ENCODE measurements around the gene GLIS1. TPM values are rescaled to one million over a fixed set of nuclear protein-coding genes. Genes with fewer than 3 reads are reported as not detected.

GLIS1 gene
- total and polyA plus RNA-seq, 2 experiments from 2014 or later, result 0.22 to 0.61 TPM

DNA sequence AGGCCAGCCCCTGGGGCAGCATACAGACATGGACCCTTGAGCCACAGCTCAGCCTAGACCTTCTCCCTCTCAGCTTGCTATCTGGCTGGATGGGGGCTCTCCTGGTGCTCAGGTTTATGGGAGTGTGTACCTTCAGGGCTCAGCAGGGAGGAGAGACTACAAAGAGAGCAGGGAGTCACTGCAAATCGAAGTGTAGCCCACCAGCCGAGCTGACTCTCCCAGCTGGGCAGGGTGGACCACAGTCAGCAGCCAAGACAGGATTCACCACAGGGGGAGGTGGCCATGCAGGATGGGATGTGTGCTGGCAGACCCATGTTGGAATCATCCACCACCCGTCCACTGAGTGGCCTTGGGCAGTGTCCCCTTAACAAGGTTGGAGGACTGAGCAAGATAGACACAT, 78.3 kb downstream of the GLIS1 start:
- Histone ChIP-seq H2AFZ (no peak overlapping the region), H3K27ac (no peak overlapping the region), H3K36me3 (ENCODE audit: low read depth) (no peaks in the 10 kb centered on the region), H3K9me3 (ENCODE audit: low read depth) (no peaks in the 10 kb centered on the region), H3K4me2 (ENCODE audit: unreplicated experiment) (no peak overlapping the region), H3K4me1 (ENCODE audit: insufficient read depth) (peaks cover 12% of the 10 kb centered on the region), H4K20me1 (ENCODE audit: insufficient read depth) (no peaks in the 10 kb centered on the region), H3K27me3 (replicated peaks; ENCODE audit: insufficient read depth) (peaks cover 46% of the 10 kb centered on the region), H3F3A (ENCODE audit: insufficient read depth) (no peaks in the 10 kb centered on the region), H3K9me2 (ENCODE audit: insufficient read depth) (no peaks in the 10 kb centered on the region), H3K9ac (no peak overlapping the region), H3K4me3 (no peak overlapping the region), H3K79me2 (ENCODE audit: insufficient read depth) (no peaks in the 10 kb centered on the region)
- DNase-seq, result no peak
- TF ChIP-seq EZH2 (IDR thresholded peaks at IDR 0.05; ENCODE audit: insufficient read depth, poor library complexity, severe bottlenecking) (no peak), EZH2phosphoT487 (IDR thresholded peaks at IDR 0.05; ENCODE audit: insufficient read depth, low read depth) (no peak)
- in situ Hi-C loops (cut with MboI), result no loop called here
- 74% methylated on average over 3 of the region's 3 CpGs for WGBS, 2 experiments (ENCODE audit: low coverage in 1 of 2, low lambda C conversion rate in 2 of 2, missing lambda C conversion rate in 2 of 2)

GRCh38 chr1:53659436-53659835, 79.5 kb downstream of the GLIS1 start:
- Histone ChIP-seq H3K27me3 (replicated peaks; ENCODE audit: insufficient read depth) (peaks cover 38% of the 10 kb centered on the region), H2AFZ (no peak overlapping the region), H3K27ac (no peak overlapping the region), H3K4me2 (ENCODE audit: unreplicated experiment) (no peak overlapping the region), H4K20me1 (ENCODE audit: insufficient read depth) (no peaks in the 10 kb centered on the region), H3K79me2 (ENCODE audit: insufficient read depth) (no peaks in the 10 kb centered on the region), H3K9ac (no peak overlapping the region), H3K4me1 (ENCODE audit: insufficient read depth) (peaks cover 18% of the 10 kb centered on the region), H3K4me3 (no peak overlapping the region), H3K36me3 (ENCODE audit: low read depth) (no peaks in the 10 kb centered on the region), H3K9me2 (ENCODE audit: insufficient read depth) (no peaks in the 10 kb centered on the region), H3K9me3 (ENCODE audit: low read depth) (no peaks in the 10 kb centered on the region), H3F3A (ENCODE audit: insufficient read depth) (no peaks in the 10 kb centered on the region)
- no peak for DNase-seq
- in situ Hi-C loops (cut with MboI), result no loop called here
- no peak for TF ChIP-seq EZH2 (IDR thresholded peaks at IDR 0.05; ENCODE audit: insufficient read depth, poor library complexity, severe bottlenecking)
- TF ChIP-seq EZH2phosphoT487 (IDR thresholded peaks at IDR 0.05; ENCODE audit: insufficient read depth, low read depth), result no peak
- 72 to 79% methylated on average over 2 of the region's 2 CpGs for WGBS, 2 experiments (ENCODE audit: low coverage in 1 of 2, low lambda C conversion rate in 2 of 2, missing lambda C conversion rate in 2 of 2)

DNA sequence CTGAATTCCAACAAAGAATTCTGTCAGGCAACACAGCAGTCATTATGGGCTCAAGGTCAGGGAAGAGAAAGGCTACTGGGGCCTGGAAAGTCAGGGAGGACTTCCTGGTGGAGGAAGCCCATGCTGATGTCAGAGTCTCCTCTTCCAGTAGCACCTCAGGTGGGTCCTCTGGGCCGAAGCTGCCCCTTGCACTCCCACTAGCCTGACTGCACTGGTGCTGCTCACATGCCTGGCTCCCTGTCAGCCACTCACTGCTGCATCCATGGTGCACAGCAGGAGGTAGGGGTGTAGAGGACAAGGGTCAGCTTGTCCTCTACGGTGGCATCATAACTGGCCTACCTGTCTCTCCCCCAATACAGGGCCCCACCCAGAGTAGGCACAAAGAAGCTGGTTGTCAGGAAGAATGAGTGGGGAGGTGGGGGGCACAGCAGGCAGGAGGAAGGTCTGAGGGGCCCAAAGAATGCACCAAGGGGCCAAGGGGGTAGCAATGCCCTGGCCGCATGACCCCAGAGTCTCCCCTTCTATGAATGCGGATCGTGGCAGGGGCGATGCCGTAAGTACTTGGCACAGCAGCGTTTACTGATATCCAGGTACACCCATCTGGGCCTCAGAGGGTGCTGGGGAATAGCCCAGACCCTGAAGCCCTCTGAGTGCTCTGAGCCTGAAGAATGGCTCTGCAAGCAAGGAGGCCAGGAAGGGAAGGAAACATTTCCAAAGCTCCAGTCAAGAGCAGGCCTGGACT, 80.3 kb downstream of the GLIS1 start:
- no peak for DNase-seq
- Histone ChIP-seq H4K20me1 (ENCODE audit: insufficient read depth) (no peaks in the 10 kb centered on the region), H3K4me2 (ENCODE audit: unreplicated experiment) (no peak overlapping the region), H3K79me2 (ENCODE audit: insufficient read depth) (no peaks in the 10 kb centered on the region), H3K9me3 (ENCODE audit: low read depth) (no peaks in the 10 kb centered on the region), H3K27me3 (replicated peaks; ENCODE audit: insufficient read depth) (peaks cover 38% of the 10 kb centered on the region), H3K4me3 (no peak overlapping the region), H3K9me2 (ENCODE audit: insufficient read depth) (no peaks in the 10 kb centered on the region), H3K36me3 (ENCODE audit: low read depth) (no peaks in the 10 kb centered on the region), H3K4me1 (ENCODE audit: insufficient read depth) (peaks cover 18% of the 10 kb centered on the region), H2AFZ (no peak overlapping the region), H3K27ac (no peak overlapping the region), H3K9ac (no peak overlapping the region), H3F3A (ENCODE audit: insufficient read depth) (no peaks in the 10 kb centered on the region)
- in situ Hi-C loops (cut with MboI), result no loop called here
- WGBS, 2 experiments (ENCODE audit: low coverage in 1 of 2, low lambda C conversion rate in 2 of 2, missing lambda C conversion rate in 2 of 2), result 89 to 94% methylated on average over 8 of the region's 8 CpGs
- no peak for TF ChIP-seq EZH2 (IDR thresholded peaks at IDR 0.05; ENCODE audit: insufficient read depth, poor library complexity, severe bottlenecking)
- no peak for TF ChIP-seq EZH2phosphoT487 (IDR thresholded peaks at IDR 0.05; ENCODE audit: insufficient read depth, low read depth)

DNA sequence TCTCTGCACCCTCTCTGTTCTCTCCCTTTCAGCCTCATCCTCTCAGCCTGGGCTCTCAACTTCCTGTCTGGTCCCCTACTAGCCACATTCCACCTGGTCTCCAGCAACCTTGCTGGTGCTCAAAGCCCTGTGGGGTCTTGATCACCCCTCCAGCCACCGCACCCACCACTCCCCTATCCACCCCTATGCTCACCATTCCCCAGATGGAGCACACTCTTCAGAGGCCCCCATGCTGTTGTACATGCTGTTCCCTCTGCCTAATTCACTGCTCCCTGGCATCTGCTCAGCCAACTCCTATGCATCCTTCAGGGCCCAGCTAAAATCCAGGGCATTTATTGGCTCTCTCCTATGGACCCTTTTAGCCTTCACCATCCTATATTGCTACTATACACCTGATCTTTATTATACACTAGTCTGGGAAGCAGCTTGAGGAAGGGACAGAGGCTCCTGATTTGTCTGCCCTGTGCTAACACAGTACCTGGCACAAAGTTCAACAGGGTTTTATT, 81.0 kb downstream of the GLIS1 start:
- in situ Hi-C loops (cut with MboI), result no loop called here
- H3K4me3 ChIP-seq, result no peak overlapping the region
- no peak overlapping the region for H3K9ac ChIP-seq
- H3K4me1 ChIP-seq (ENCODE audit: insufficient read depth), result peaks cover 18% of the 10 kb centered on the region
- no peaks in the 10 kb centered on the region for H3K79me2 ChIP-seq (ENCODE audit: insufficient read depth)
- H3K4me2 ChIP-seq (ENCODE audit: unreplicated experiment), result no peak overlapping the region
- no peaks in the 10 kb centered on the region for H3F3A ChIP-seq (ENCODE audit: insufficient read depth)
- DNase-seq, result no peak
- WGBS, 2 experiments (ENCODE audit: low coverage in 1 of 2, low lambda C conversion rate in 2 of 2, missing lambda C conversion rate in 2 of 2), result 86% methylated on average over 1 of the region's 1 CpG; no CpG with 5 or more reads in 1 of the 2 experiments
- H2AFZ ChIP-seq, result no peak overlapping the region
- no peaks in the 10 kb centered on the region for H4K20me1 ChIP-seq (ENCODE audit: insufficient read depth)
- no peaks in the 10 kb centered on the region for H3K36me3 ChIP-seq (ENCODE audit: low read depth)
- H3K9me2 ChIP-seq (ENCODE audit: insufficient read depth), result no peaks in the 10 kb centered on the region
- H3K27ac ChIP-seq, result no peak overlapping the region
- no peaks in the 10 kb centered on the region for H3K9me3 ChIP-seq (ENCODE audit: low read depth)
- TF ChIP-seq EZH2phosphoT487 (IDR thresholded peaks at IDR 0.05; ENCODE audit: insufficient read depth, low read depth) (no peak), EZH2 (IDR thresholded peaks at IDR 0.05; ENCODE audit: insufficient read depth, poor library complexity, severe bottlenecking) (no peak)
- peaks cover 38% of the 10 kb centered on the region for H3K27me3 ChIP-seq (replicated peaks; ENCODE audit: insufficient read depth)

Data from GM23248 (cell line).